SU-DHL-6 (cell line): ENCODE data around the gene ZDHHC18.
"Not testable (repeated sequence)": the region's sequence is repeated elsewhere in the genome, so short reads cannot be mapped to it uniquely, and the experiment has no call there.

Experiments
- H2AFZ ChIP-seq: fragments of 200-600 bp; sonication (generic); 2 replicates; pipeline ENCODE4 v1.6.1; 2014; ENCODE audit warnings: low read depth, mild to moderate bottlenecking, moderate library complexity, mixed read lengths, antibody characterized with exemption, low read length; ENCODE audit not compliant: severe bottlenecking
- H3F3A ChIP-seq: fragments of 200-600 bp; shearing (Covaris generic); 2 replicates; pipeline ENCODE4 v1.6.0; 2016; ENCODE audit warnings: antibody characterized with exemption, mild to moderate bottlenecking; ENCODE audit not compliant: insufficient read depth
- H3K27ac ChIP-seq: fragments of 200-600 bp; sonication (generic); 2 replicates; pipeline ENCODE4 v1.5.1; 2016; ENCODE audit warnings: low read depth, mild to moderate bottlenecking, low read length, moderate library complexity, mixed read lengths
- H3K27me3 ChIP-seq: fragments of 200-600 bp; sonication (generic), shearing (Covaris generic); 2 replicates; pipeline ENCODE4 v1.6.0; 2014; ENCODE audit warnings: mild to moderate bottlenecking, low read length
- H3K36me3 ChIP-seq: fragments of 200-600 bp; sonication (generic); 2 replicates; pipeline ENCODE4 v1.6.1; 2014; ENCODE audit warnings: mild to moderate bottlenecking, low read length, mixed read lengths
- H3K4me2 ChIP-seq: fragments of 300-600, 200-600 bp; shearing (Covaris generic), sonication (generic); 2 replicates; pipeline ENCODE4 v1.6.0; 2014; ENCODE audit warnings: low read length, low read depth, mild to moderate bottlenecking; ENCODE audit not compliant: poor library complexity, severe bottlenecking
- H3K4me3 ChIP-seq: fragments of 200-600 bp; sonication (generic); 2 replicates; pipeline ENCODE4 v1.5.1; 2014; ENCODE audit warnings: antibody characterized with exemption, low read length, mild to moderate bottlenecking, mixed read lengths; ENCODE audit not compliant: insufficient read depth, poor library complexity, severe bottlenecking
- H3K79me2 ChIP-seq: fragments of 200-600 bp; sonication (generic); 2 replicates; pipeline ENCODE4 v1.6.1; 2014; ENCODE audit warnings: mild to moderate bottlenecking, low read length, moderate library complexity; ENCODE audit not compliant: insufficient read depth
- H3K9ac ChIP-seq: fragments of 200-600 bp; sonication (generic); 2 replicates; pipeline ENCODE4 v1.7.0; 2014; ENCODE audit warnings: mild to moderate bottlenecking, low read length
- H3K9me2 ChIP-seq: fragments of 200-600 bp; sonication (generic); replicated peaks from 2 replicates; pipeline ENCODE4 v1.6.1; 2014; ENCODE audit warnings: low read length; ENCODE audit not compliant: insufficient read depth
- H3K9me3 ChIP-seq: fragments of 200-600 bp; sonication (generic); 2 replicates; pipeline ENCODE4 v1.6.1; 2014; ENCODE audit warnings: low read length, mixed read lengths; ENCODE audit not compliant: insufficient read depth
- H4K20me1 ChIP-seq: fragments of 200-600 bp; sonication (generic); 2 replicates; pipeline ENCODE4 v1.6.1; 2014; ENCODE audit warnings: low read depth, mild to moderate bottlenecking, antibody characterized with exemption, low read length, moderate library complexity, mixed read lengths
- EZH2phosphoT487 ChIP-seq: fragments of 200-600 bp; sonication (generic), shearing (Covaris generic); conservative IDR thresholded peaks from 2 replicates; pipeline ENCODE4 v1.6.1; 2018; ENCODE audit warnings: mild to moderate bottlenecking, antibody characterized with exemption, low read length, moderate library complexity, mixed read lengths
- TF ChIP-seq, protein P1 (sequence below): fragments of 200-600 bp; sonication (generic); IDR thresholded peaks from one replicate; pipeline ENCODE4 v1.5.1; 2017; ENCODE audit warnings: antibody characterized with exemption, mild to moderate bottlenecking, low read length, moderate library complexity; ENCODE audit not compliant: insufficient read depth, poor library complexity, severe bottlenecking

ZDHHC18 gene

DNA sequence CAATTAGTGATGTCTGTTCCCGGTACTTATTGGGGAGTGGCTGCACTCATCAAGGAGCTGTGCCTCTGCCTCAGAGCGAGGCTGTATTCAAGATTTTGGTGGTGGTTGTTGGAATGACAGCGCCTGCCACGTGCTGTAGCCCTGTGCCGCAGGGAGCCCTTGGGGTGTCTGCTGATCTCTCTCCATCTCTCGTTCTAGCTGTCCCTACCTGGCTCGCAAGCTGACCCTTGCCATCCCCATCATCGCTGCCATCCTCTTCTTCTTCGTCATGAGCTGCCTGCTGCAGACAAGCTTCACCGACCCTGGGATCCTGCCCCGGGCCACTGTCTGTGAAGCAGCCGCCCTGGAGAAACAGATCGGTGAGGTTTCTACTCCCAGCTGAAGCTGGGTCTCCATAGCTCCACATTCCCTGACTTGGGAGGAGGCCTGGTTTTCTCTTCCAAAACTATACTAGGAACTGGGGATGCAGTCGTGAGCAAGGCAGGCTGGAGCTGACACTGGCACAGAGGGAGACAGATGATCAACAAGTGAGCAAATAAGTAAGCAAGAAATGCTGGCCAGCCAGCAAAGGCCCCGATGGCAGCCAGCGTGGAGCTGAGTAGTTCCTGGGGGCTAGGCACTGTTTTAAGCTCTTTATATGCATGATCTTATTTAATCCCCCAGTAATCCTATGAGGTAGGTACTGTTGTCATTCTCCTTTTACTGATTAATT is 5.9 kb downstream of the ZDHHC18 start:
- H3K9me3 ChIP-seq = no peaks in the 10 kb centered on the region
- no peaks in the 10 kb centered on the region; the same call in 1 of the 2 replicates for H3F3A ChIP-seq
- H3K27ac ChIP-seq = peak overlapping the region; percentile 65
- H3K9me2 ChIP-seq = no peaks in the 10 kb centered on the region
- H3K27me3 ChIP-seq = no peaks in the 10 kb centered on the region
- no peak overlapping the region for H3K4me2 ChIP-seq
- no peak overlapping the region for H3K9ac ChIP-seq
- TF ChIP-seq EZH2phosphoT487 = no peak
- TF ChIP-seq, protein P1, sequence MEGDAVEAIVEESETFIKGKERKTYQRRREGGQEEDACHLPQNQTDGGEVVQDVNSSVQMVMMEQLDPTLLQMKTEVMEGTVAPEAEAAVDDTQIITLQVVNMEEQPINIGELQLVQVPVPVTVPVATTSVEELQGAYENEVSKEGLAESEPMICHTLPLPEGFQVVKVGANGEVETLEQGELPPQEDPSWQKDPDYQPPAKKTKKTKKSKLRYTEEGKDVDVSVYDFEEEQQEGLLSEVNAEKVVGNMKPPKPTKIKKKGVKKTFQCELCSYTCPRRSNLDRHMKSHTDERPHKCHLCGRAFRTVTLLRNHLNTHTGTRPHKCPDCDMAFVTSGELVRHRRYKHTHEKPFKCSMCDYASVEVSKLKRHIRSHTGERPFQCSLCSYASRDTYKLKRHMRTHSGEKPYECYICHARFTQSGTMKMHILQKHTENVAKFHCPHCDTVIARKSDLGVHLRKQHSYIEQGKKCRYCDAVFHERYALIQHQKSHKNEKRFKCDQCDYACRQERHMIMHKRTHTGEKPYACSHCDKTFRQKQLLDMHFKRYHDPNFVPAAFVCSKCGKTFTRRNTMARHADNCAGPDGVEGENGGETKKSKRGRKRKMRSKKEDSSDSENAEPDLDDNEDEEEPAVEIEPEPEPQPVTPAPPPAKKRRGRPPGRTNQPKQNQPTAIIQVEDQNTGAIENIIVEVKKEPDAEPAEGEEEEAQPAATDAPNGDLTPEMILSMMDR = no peak
- H3K36me3 ChIP-seq = no peaks in the 10 kb centered on the region
- H3K4me3 ChIP-seq = no peak overlapping the region
- H3K79me2 ChIP-seq = peaks cover 4% of the 10 kb centered on the region; the same call in 1 of the 2 replicates
- no peaks in the 10 kb centered on the region for H4K20me1 ChIP-seq
- no peak overlapping the region for H2AFZ ChIP-seq

DNA sequence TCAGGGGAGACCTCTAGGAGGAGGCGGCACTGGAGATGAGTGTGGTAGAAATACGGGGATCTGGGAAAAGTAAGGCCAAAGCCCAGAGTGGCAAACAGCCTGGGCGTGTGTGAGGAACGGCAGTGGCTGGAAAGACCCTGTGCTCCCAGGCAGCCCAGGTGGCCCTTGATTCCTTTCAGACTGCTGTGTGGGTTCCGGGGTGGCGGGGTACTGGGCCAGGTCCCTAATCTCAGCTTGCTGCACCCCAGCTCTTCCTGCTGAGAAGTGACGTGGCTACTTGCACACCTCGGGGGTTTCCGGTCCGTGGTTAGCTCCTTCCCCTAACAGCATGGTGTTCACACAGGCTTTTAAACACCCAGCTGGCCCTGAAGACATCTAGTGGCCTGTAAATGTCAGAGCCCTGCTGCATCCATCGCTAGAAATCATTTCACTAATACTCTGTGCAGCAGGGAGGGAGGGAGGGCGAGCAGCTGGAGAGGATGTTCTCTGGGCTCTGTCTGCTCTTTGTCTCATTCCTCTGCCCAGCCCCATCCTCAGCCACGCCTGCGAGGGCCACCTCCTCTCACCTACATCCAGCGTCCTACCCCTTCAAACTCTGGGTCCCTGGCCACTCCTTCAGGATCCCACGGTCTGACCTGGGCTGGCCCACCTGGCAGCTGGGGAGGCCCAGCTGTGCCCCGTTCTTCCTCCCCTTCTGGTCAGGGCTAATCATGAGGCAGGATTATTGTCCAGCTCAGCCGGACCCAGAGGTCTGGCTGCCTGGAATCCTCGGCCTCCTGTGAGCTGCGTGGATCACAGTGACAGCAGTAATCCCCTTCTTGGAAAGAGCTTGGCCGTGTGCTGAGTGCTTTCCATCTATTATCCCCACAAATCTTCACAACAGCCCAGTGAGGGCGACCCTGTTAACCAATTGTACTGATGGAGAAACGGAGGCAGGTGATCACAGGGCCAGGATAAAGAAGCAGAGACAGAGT is 7.2 kb downstream of the ZDHHC18 start:
- Histone ChIP-seq H3K79me2 (no peaks in the 10 kb centered on the region), H3K9me3 (no peaks in the 10 kb centered on the region), H3K36me3 (no peaks in the 10 kb centered on the region), H3F3A (no peaks in the 10 kb centered on the region; the same call in 1 of the 2 replicates), H3K4me2 (peak overlapping the region; percentile 31), H4K20me1 (no peaks in the 10 kb centered on the region), H3K27ac (peak overlapping the region; percentile 65), H3K27me3 (no peaks in the 10 kb centered on the region), H3K9me2 (no peaks in the 10 kb centered on the region), H3K9ac (peak overlapping the region; percentile 30; the same call in 1 of the 2 replicates), H2AFZ (no peak overlapping the region), H3K4me3 (no peak overlapping the region)
- TF ChIP-seq, protein P1 = no peak
- no peak for TF ChIP-seq EZH2phosphoT487

DNA sequence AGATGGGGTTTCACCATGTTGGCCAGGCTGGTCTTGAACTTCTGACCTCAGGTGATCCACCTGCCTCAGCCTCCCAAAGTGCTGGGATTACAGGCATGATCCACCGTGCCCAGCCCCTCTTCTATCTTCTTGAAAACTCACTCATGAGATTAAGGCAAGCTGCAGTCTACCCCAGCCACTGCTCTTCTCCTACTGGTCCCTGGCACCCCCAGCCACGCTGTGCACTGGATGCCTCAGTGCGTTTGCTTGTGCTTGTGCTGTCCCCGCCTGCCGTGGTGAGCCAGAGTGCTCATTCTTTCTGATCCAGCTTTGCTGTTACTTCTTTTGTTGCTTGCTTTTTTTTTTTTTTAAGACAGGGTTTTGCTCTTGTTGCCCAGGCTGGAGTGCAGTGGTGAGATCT is 11.2 kb downstream of the ZDHHC18 start:
- not testable (repeated sequence) for H3K36me3 ChIP-seq, H4K20me1 ChIP-seq, H3K9me2 ChIP-seq, H3K9ac ChIP-seq, H3K4me3 ChIP-seq, H3K9me3 ChIP-seq, H3F3A ChIP-seq, H3K27ac ChIP-seq, H2AFZ ChIP-seq, H3K4me2 ChIP-seq, H3K27me3 ChIP-seq, H3K79me2 ChIP-seq
